ENCODE results near the gene CDC5L.

DNA sequence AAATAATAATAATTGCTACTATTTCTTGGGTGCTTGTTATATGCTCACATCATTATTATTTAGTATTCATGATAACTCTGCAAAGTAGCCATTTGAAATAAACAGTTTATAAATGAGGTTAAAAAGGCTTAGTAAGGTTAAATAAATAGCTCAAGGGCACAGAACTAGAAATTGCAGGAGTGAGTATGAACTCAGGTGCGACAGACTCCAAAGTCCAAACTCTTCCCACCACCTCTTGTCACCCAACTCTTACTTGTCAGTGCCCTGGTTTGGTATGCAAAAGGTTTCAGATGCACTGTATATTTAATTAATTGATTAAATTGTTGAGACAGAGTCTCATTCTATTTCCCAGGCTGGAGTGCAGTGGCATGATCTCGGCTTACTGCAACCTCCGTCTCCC, 20.7 kb upstream of the CDC5L start:
- TF ChIP-seq, protein P1, sequence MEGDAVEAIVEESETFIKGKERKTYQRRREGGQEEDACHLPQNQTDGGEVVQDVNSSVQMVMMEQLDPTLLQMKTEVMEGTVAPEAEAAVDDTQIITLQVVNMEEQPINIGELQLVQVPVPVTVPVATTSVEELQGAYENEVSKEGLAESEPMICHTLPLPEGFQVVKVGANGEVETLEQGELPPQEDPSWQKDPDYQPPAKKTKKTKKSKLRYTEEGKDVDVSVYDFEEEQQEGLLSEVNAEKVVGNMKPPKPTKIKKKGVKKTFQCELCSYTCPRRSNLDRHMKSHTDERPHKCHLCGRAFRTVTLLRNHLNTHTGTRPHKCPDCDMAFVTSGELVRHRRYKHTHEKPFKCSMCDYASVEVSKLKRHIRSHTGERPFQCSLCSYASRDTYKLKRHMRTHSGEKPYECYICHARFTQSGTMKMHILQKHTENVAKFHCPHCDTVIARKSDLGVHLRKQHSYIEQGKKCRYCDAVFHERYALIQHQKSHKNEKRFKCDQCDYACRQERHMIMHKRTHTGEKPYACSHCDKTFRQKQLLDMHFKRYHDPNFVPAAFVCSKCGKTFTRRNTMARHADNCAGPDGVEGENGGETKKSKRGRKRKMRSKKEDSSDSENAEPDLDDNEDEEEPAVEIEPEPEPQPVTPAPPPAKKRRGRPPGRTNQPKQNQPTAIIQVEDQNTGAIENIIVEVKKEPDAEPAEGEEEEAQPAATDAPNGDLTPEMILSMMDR (IDR thresholded peaks at IDR 0.05; ENCODE audit: insufficient read depth, low read depth, low read length): no peak
- no peak for TF ChIP-seq EZH2 (IDR thresholded peaks at IDR 0.05; ENCODE audit: insufficient read depth, low read length)
